ENCODE data around the gene MAP1A.

Gene MAP1A

GRCh38 chr15:43510200-43511011 lies 7.0 kb upstream of the MAP1A start:
- no peak; the same call in 1 of the 2 replicates for TF ChIP-seq CTCF (IDR thresholded peaks at IDR 0.05; ENCODE audit: borderline replicate concordance, insufficient read depth, low read depth, low read length)
- H3K4me3 ChIP-seq (ENCODE audit: low read depth, low read length), result peak overlapping the region; percentile 74

- TF ChIP-seq CTCF (IDR thresholded peaks at IDR 0.05; ENCODE audit: borderline replicate concordance, insufficient read depth, low read depth, low read length), result no peak
- H3K4me3 ChIP-seq (ENCODE audit: low read depth, low read length), result peak overlapping the region; percentile 49
These were observed 6.2 kb upstream of the MAP1A start for GRCh38 chr15:43511012-43511885.

- no peak overlapping the region for H3K4me3 ChIP-seq (ENCODE audit: low read depth, low read length)
- no peak for TF ChIP-seq CTCF (IDR thresholded peaks at IDR 0.05; ENCODE audit: borderline replicate concordance, insufficient read depth, low read depth, low read length)
These were observed 3.9 kb upstream of the MAP1A start for GRCh38 chr15:43513550-43513949.

- peak; percentile 67; the same call in 1 of the 2 replicates for TF ChIP-seq CTCF (IDR thresholded peaks at IDR 0.05; ENCODE audit: borderline replicate concordance, insufficient read depth, low read depth, low read length)
- H3K4me3 ChIP-seq (ENCODE audit: low read depth, low read length), result no peak overlapping the region
These were observed 3.0 kb upstream of the MAP1A start for GRCh38 chr15:43514241-43515057.

GRCh38 chr15:43515741-43516140 lies 1.7 kb upstream of the MAP1A start:
- H3K4me3 ChIP-seq (ENCODE audit: low read depth, low read length), result no peak overlapping the region
- no peak for TF ChIP-seq CTCF (IDR thresholded peaks at IDR 0.05; ENCODE audit: borderline replicate concordance, insufficient read depth, low read depth, low read length)

- no peak overlapping the region for H3K4me3 ChIP-seq (ENCODE audit: low read depth, low read length)
- TF ChIP-seq CTCF (IDR thresholded peaks at IDR 0.05; ENCODE audit: borderline replicate concordance, insufficient read depth, low read depth, low read length), result no peak
These were observed 1.2 kb upstream of the MAP1A start for GRCh38 chr15:43516185-43516584.

Data from GM12875 (cell line).